Epithelial cell of proximal tubule (primary cell): ENCODE results near the gene TLE5. TPM values are rescaled to one million over a fixed set of nuclear protein-coding genes. Genes with fewer than 3 reads are reported as not detected.

Source experiments
- DNase-seq: peaks from one replicate; pipeline ENCODE4 v3.0.0-alpha.2; 2011; ENCODE audit warnings: low read depth
- H3K4me3 ChIP-seq: 2 replicates; pipeline ENCODE4 v1.5.1; 2011; ENCODE audit warnings: low read depth, mild to moderate bottlenecking, low read length
- total RNA-seq: library from RNA; depleted of rRNA; stranded (reverse); fragments of >200 nt; gene quantifications from 2 replicates; pipeline ENCODE4 v1.2.3, GENCODE V29; 2015
- TF ChIP-seq, protein P1 (sequence below): conservative IDR thresholded peaks from 2 replicates; pipeline ENCODE4 v1.5.1; 2012; ENCODE audit warnings: low read depth, mild to moderate bottlenecking, low read length

The TLE5 gene
- total RNA-seq, 1 donor from 2014 or later = 238 TPM

DNA sequence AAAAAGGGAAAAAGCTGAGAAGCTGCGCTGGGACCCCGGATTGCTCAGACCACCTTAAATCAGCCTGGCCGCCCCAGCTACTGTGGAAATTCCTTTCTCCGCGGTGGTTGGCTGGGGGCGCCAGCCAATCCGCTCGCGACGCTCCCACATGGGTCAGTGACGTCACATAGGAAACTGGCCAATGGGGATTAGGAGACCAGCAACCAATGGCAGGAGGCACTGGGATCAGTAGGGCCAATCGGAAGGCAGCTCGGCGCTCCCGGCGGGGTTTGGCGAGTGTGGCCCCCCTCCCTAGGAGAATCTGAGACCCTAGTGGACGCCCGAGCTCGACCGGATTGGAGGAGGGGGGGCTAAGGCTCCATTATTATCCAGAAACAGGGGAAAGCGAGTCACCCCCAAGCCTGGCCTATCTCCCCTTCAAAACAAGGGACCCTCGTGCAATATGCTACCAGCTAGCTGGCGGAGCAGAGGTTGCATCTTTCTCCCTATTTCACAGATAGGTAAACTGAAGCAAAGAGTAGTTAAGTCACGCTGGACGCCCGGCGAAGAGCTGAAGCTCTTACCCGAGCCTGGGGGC, 26.7 kb downstream of the TLE5 start:
- H3K4me3 ChIP-seq = peak overlapping the region; percentile 57
- peak; percentile 83 for DNase-seq
- TF ChIP-seq, protein P1, sequence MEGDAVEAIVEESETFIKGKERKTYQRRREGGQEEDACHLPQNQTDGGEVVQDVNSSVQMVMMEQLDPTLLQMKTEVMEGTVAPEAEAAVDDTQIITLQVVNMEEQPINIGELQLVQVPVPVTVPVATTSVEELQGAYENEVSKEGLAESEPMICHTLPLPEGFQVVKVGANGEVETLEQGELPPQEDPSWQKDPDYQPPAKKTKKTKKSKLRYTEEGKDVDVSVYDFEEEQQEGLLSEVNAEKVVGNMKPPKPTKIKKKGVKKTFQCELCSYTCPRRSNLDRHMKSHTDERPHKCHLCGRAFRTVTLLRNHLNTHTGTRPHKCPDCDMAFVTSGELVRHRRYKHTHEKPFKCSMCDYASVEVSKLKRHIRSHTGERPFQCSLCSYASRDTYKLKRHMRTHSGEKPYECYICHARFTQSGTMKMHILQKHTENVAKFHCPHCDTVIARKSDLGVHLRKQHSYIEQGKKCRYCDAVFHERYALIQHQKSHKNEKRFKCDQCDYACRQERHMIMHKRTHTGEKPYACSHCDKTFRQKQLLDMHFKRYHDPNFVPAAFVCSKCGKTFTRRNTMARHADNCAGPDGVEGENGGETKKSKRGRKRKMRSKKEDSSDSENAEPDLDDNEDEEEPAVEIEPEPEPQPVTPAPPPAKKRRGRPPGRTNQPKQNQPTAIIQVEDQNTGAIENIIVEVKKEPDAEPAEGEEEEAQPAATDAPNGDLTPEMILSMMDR = no peak

DNA sequence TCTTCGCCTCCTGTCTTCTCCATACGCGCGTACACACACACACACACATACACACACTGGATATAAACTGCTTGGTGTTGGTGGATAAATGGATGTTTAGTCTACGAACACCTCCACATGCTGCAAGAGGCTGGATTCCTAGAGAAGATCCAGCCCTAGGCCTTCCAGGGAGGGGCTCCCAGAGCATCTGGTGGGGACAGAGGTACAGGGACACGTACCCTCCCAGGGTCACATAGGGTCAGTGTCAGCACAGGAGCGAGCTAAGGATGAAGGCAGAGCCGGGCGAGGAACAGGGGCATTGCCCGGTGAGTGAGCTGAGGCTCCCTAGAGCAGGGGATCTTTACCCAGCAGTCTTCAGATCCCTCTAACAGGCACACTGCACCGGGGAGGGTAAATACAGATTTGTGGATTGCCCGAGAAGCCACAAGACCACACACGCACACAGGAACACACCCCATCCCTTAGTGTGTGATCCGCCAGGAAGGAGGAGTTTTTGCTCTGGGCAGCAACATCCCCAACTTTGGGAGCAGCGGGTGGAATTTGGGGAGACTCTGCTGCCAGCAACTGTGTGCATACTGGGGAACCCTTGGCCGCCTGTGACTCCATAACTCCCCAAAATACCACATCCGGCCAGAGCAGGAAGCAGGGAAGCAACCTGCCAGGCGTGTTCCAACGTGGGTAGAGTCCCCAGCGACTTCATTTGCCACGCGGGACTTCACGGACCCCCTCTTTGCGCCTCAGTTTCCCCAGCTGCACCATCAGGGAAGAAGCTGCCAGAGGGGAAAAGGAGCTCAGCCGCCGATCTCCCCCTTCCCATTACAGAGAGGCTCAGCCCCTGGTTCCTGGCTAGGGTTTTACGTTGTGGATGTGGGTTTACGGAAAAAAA, 27.4 kb downstream of the TLE5 start:
- peak overlapping the region; percentile 57 for H3K4me3 ChIP-seq
- TF ChIP-seq, protein P1 = no peak
- DNase-seq = no peak

DNA sequence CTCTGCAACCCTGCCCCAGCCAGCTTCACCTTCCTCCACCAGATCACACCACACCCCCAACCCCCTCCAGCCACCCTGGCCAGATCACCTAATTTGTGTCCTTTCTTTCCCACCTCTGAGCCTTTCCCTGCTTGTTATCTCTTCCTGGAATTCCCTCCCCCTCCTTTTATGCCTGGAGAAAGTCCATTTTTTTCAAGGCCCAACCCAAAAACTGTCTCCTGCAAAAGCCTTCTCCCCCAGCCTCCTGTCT, 28.0 kb downstream of the TLE5 start:
- TF ChIP-seq, protein P1 = no peak
- no peak for DNase-seq
- H3K4me3 ChIP-seq = no peak overlapping the region

DNA sequence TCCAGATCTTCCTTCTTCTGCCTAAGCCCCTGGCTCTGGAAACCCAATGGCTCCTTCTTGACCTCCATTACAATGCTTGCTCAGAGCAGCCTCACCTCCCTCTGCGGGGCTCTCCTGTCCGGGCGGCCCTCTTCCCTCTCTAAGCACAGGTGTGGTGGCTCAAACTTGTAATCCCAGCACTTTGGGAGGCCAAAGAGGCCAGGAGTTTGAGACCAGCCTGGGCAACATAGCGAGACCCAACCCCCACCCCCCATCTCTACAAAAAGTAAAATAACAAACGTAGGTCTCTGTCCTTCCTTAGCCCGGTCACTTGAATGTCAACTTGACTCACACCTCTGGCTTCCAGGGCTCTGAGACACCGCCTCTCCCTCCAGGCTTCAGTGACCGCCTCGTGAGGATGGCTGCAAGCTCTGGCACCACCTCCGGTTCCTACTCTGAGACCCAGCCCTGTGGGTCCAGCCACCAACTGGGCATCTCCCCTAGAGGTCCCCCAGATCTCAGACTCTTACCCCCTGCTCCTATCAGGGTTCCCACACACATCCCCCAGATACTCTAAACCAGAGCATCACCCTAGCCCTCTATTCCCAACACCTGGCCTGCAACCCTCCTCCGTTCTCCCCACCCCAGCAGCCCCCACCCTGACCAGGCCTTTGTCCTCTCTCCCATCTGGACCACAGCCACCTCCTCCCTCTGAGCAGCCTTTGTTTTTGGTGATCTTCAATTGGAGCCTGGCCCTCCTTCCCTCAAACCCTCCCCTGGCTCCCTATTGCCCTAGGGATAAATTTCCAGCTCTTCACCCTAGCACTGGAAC, 28.5 kb downstream of the TLE5 start:
- TF ChIP-seq, protein P1 = no peak
- no peak overlapping the region for H3K4me3 ChIP-seq

DNA sequence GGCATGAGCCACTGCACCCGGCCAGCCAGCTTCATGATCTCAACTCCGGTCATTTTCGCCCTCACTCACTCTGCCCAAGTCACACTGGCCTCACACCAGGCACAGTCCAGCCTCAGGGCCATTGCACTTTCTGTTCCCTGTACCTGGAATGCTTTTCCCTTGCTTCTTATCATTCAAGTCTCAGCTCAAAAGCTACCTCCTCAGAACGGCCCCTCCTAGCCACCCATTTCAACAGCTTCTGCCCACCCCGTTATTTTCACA, 30.8 kb downstream of the TLE5 start:
- no peak for DNase-seq
- H3K4me3 ChIP-seq = no peak overlapping the region
- TF ChIP-seq, protein P1 = no peak

More for the DNA sequence above, 28.5 kb downstream of the TLE5 start:
- no peak for DNase-seq

DNA sequence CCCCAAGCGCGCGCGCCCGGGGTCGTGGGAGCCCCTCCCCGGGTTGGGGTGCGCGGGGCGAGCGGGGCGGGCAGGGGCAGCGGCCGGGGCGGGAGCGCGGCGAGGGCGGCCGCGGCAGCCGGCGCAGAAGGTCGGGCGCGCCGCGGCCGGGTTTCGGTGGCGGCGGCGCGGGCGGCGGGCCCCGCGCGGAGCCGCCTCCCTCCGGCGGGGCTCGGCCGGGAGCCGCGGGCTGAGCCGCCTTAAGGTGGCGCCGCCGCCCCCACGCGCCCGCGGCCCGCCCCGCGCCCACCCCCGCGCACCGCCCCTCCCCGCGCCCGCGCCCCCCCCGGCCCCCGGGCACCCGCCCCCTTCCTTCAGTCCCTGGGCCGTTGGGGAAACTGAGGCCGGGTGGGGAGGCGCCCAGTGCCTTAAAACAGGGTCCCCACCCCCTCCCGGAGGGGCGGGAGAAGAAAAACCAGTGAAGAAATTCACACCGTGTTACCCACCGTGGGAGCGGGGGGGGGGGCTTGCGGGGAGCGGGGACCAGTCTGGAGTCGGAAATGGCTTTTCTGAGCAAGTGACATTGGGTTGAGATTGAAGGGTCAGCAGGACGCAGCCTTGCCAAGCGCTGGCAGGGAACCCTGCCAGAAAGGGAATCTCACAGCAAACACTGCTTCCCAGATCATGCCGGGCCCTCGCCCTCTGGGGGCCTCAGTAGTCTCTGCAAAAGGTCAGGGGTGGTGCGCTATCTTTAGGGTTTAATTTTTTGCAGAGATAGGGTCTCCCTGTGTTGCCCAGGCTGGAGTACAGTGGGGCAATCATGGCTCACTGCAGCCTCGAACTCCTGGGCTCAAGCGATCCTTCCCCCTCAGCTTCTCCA, 33.0 kb downstream of the TLE5 start, which contains the start of gene TLE2:
TSS of gene TLE2 (minus strand) at position 216 of the 859 bp plus-strand sequence. CDS start 376 bp downstream, outside the sequence.
- peak within 1 kb of the TSS; percentile 51 for H3K4me3 ChIP-seq
- TF ChIP-seq, protein P1 = no peak
- no peak for DNase-seq
